Fibroblast of lung (primary cell): ENCODE measurements around the gene SORL1.

Source experiments
- CTCF ChIP-seq, 2 donors: IDR thresholded peaks in 1 of 2; conservative IDR thresholded peaks in 1 of 2; 1 replicate in 1 of 2; 2 replicates in 1 of 2; pipeline ENCODE4 v1.5.1; 2011 to 2012; ENCODE audit warnings: low read length in 2 of 2, control low read depth in 1 of 2, inconsistent platforms in 1 of 2, low read depth in 1 of 2, mild to moderate bottlenecking in 1 of 2
- EZH2 ChIP-seq: IDR thresholded peaks from 2 replicates; pipeline ENCODE4 v1.5.1; 2012; ENCODE audit warnings: low read length, control low read depth, mild to moderate bottlenecking; ENCODE audit errors: missing control alignments

GRCh38 chr11:121522043-121522941 is 70.2 kb downstream of the SORL1 start:
- TF ChIP-seq CTCF (conservative IDR thresholded peaks at IDR 0.05 in 1 of 2, IDR thresholded peaks at IDR 0.05 in 1 of 2; ENCODE audit: low read depth in 1 of 2, low read length in 2 of 2) (no peak), EZH2 (no peak)
